H1 (cell line): Measurements from ENCODE around the gene TOP2B. TPM values are rescaled to one million over a fixed set of nuclear protein-coding genes. Genes with fewer than 3 reads are reported as not detected.

ENCODE experiments used
- CTCF ChIA-PET: fragments of 300-600 bp; sonication (Branson Sonifier 250); formaldehyde crosslinking; loops from one replicate; lab custom pipeline; 2021; ENCODE audit not compliant: partially characterized antibody; lab: Charles Lee
- POLR2A ChIA-PET: fragments of 300-600 bp; sonication (Branson Sonifier 250); formaldehyde crosslinking; loops from one replicate; lab custom pipeline; 2021; ENCODE audit warnings: inconsistent platforms; ENCODE audit not compliant: partially characterized antibody; lab: Charles Lee
- DNase-seq, 2 experiments: peaks; one replicate each; pipeline versions ENCODE4 v3.0.0 to v3.0.0-alpha.2; 2010 to 2022; ENCODE audit warnings: low spot score in 2 of 2, low read depth in 1 of 2, mixed read lengths in 1 of 2
- FAIRE-seq: peaks from 2 replicates; lab custom pipeline; 2011; peaks lifted over from hg19 to GRCh38; lab: Jason Lieb, UNC
- H2AFZ ChIP-seq: 2 replicates; pipeline ENCODE4 v1.8.1; 2012; ENCODE audit warnings: low read length, inconsistent platforms
- H2AK5ac ChIP-seq: 2 replicates; pipeline ENCODE4 v1.6.1; 2013; ENCODE audit warnings: low read depth, low read length
- H2BK120ac ChIP-seq: replicated peaks from 2 replicates; pipeline ENCODE3; 2013; ENCODE audit warnings: low read depth, low read length, inconsistent platforms
- H2BK12ac ChIP-seq: 2 replicates; pipeline ENCODE4 v1.6.1; 2013; ENCODE audit warnings: low read depth, low read length
- H2BK15ac ChIP-seq: 2 replicates; pipeline ENCODE4 v1.6.1; 2013; ENCODE audit warnings: low read length
- H2BK20ac ChIP-seq: 2 replicates; pipeline ENCODE4 v1.6.1; 2013; ENCODE audit warnings: low read length
- H2BK5ac ChIP-seq: 2 replicates; pipeline ENCODE4 v1.6.1; 2013; ENCODE audit warnings: low read depth, low read length
- H3K14ac ChIP-seq: 2 replicates; pipeline ENCODE4 v1.6.1; 2013; ENCODE audit warnings: inconsistent platforms; ENCODE audit not compliant: insufficient read length
- H3K18ac ChIP-seq: 2 replicates; pipeline ENCODE4 v1.6.1; 2013; ENCODE audit warnings: low read length; ENCODE audit errors: extremely low read depth
- H3K23ac ChIP-seq: 2 replicates; pipeline ENCODE4 v1.6.1; 2013; ENCODE audit warnings: inconsistent platforms; ENCODE audit not compliant: insufficient read length
- H3K23me2 ChIP-seq: 2 replicates; pipeline ENCODE4 v1.6.1; 2013; ENCODE audit warnings: low read depth, low read length
- H3K27ac ChIP-seq: 2 replicates; pipeline ENCODE4 v1.6.1; 2011; ENCODE audit warnings: low read depth, low read length, inconsistent platforms
- H3K27me3 ChIP-seq, 4 experiments: replicated peaks in 1 of 4; 1 replicate in 1 of 4; 2 replicates in 3 of 4; pipeline versions ENCODE4 v1.6.1 to v1.8.1; 2011 to 2013; ENCODE audit warnings: low read length in 3 of 4, mild to moderate bottlenecking in 3 of 4, inconsistent platforms in 2 of 4, mixed read lengths in 2 of 4, moderate library complexity in 1 of 4; ENCODE audit not compliant: control insufficient read depth in 3 of 4, insufficient read depth in 3 of 4; ENCODE audit errors: extremely low read depth in 1 of 4
- H3K36me3 ChIP-seq, 4 experiments: 2 replicates each; pipeline versions ENCODE4 v1.6.1 to v1.8.1; 2011 to 2013; ENCODE audit warnings: mild to moderate bottlenecking in 4 of 4, low read length in 3 of 4, moderate library complexity in 2 of 4, control low read depth in 1 of 4, inconsistent platforms in 1 of 4; ENCODE audit not compliant: insufficient read depth in 4 of 4, control insufficient read depth in 2 of 4
- H3K4ac ChIP-seq: replicated peaks from 2 replicates; pipeline ENCODE3; 2013; ENCODE audit warnings: low read length, low read depth, mixed read lengths, inconsistent platforms; ENCODE audit not compliant: insufficient read length
- H3K4me1 ChIP-seq, 4 experiments: replicated peaks in 1 of 4; 1 replicate in 1 of 4; 2 replicates in 3 of 4; pipeline versions ENCODE4 v1.6.1 to v1.8.1; 2011 to 2013; ENCODE audit warnings: low read length in 3 of 4, inconsistent platforms in 2 of 4, mixed read lengths in 1 of 4; ENCODE audit not compliant: insufficient read depth in 4 of 4, control insufficient read depth in 3 of 4
- H3K4me2 ChIP-seq, 2 experiments: 2 replicates each; pipeline versions ENCODE4 v1.6.1 to v1.8.1; 2011 to 2013; ENCODE audit warnings: low read depth in 2 of 2, low read length in 2 of 2, control low read depth in 1 of 2, inconsistent platforms in 1 of 2, mild to moderate bottlenecking in 1 of 2; ENCODE audit not compliant: insufficient read depth in 1 of 2
- H3K4me3 ChIP-seq, 4 experiments: fragments of 200-600, 300-600 bp in 1 of 4; sonication (generic), shearing (Covaris generic), sonication (Bioruptor Twin) in 1 of 4; 2 replicates each; pipeline versions ENCODE4 v1.5.1 to v1.8.1; 2011 to 2016; ENCODE audit warnings: low read length in 4 of 4, low read depth in 3 of 4, control low read depth in 2 of 4, inconsistent platforms in 2 of 4, mild to moderate bottlenecking in 2 of 4, mixed read lengths in 1 of 4, moderate library complexity in 1 of 4; ENCODE audit not compliant: insufficient read depth in 2 of 4; ENCODE audit errors: extremely low read depth in 1 of 4
- H3K56ac ChIP-seq: replicated peaks from 2 replicates; pipeline ENCODE3; 2013; ENCODE audit warnings: low read depth, mild to moderate bottlenecking, mixed read lengths, low read length, inconsistent platforms; ENCODE audit not compliant: insufficient read length
- H3K79me1 ChIP-seq: 2 replicates; pipeline ENCODE4 v1.6.1; 2013; ENCODE audit warnings: low read depth, low read length, control low read depth
- H3K79me2 ChIP-seq, 2 experiments: 2 replicates each; pipeline versions ENCODE4 v1.6.1 to v1.8.1; 2012 to 2013; ENCODE audit warnings: low read length in 2 of 2, mild to moderate bottlenecking in 2 of 2, inconsistent platforms in 1 of 2; ENCODE audit not compliant: insufficient read depth in 2 of 2, control insufficient read depth in 1 of 2
- H3K9ac ChIP-seq, 4 experiments: replicated peaks in 1 of 4; 1 replicate in 1 of 4; 2 replicates in 3 of 4; pipeline versions ENCODE4 v1.6.1 to v1.8.1; 2011 to 2013; ENCODE audit warnings: low read depth in 3 of 4, low read length in 3 of 4, control low read depth in 2 of 4, mild to moderate bottlenecking in 2 of 4, moderate library complexity in 2 of 4, inconsistent platforms in 1 of 4; ENCODE audit errors: extremely low read depth in 1 of 4
- H3K9me3 ChIP-seq, 2 experiments: 2 replicates each; pipeline versions ENCODE4 v1.6.1 to v1.8.1; 2012 to 2013; ENCODE audit warnings: mild to moderate bottlenecking in 2 of 2, moderate library complexity in 2 of 2, control low read depth in 1 of 2, inconsistent platforms in 1 of 2, low read depth in 1 of 2, low read length in 1 of 2, mixed read lengths in 1 of 2; ENCODE audit not compliant: insufficient read depth in 2 of 2
- H4K20me1 ChIP-seq, 2 experiments: replicated peaks in 1 of 2; 2 replicates each; pipeline versions ENCODE3 to v1.8.1; 2011 to 2013; ENCODE audit warnings: inconsistent platforms in 2 of 2, low read length in 2 of 2, mild to moderate bottlenecking in 1 of 2; ENCODE audit not compliant: insufficient read depth in 2 of 2, control insufficient read depth in 1 of 2
- H4K5ac ChIP-seq: 2 replicates; pipeline ENCODE4 v1.6.1; 2013; ENCODE audit warnings: low read length, low read depth, mixed read lengths, inconsistent platforms; ENCODE audit not compliant: insufficient read length
- H4K8ac ChIP-seq: 2 replicates; pipeline ENCODE4 v1.8.0; 2013; ENCODE audit warnings: mild to moderate bottlenecking, moderate library complexity, low read length, inconsistent platforms; ENCODE audit not compliant: insufficient read depth; ENCODE audit errors: extremely low read depth
- H4K91ac ChIP-seq: replicated peaks from 2 replicates; pipeline ENCODE3; 2013; ENCODE audit warnings: low read length, mixed read lengths, inconsistent platforms; ENCODE audit not compliant: insufficient read length
- POLR2A ChIP-seq, 2 experiments: IDR thresholded peaks; 1 replicate in 1 of 2; 2 replicates in 1 of 2; pipeline ENCODE4 v1.6.1; 2011; ENCODE audit warnings: low read depth in 2 of 2, low read length in 2 of 2, mild to moderate bottlenecking in 2 of 2; ENCODE audit errors: control extremely low read depth in 1 of 2
- TBP ChIP-seq: IDR thresholded peaks from 2 replicates; pipeline ENCODE4 v1.6.1; 2011; ENCODE audit warnings: low read depth, low read length, improper control_type of control experiment
- WGBS, 2 experiments: shearing (Covaris generic) in 1 of 2; methylation state at CpG; one replicate each; pipeline versions ENCODE4 v1.1.6 to v1.1.7; 2013 to 2015; ENCODE audit warnings: low lambda C conversion rate in 2 of 2, mixed read lengths in 2 of 2, inconsistent platforms in 1 of 2, low coverage in 1 of 2, missing lambda C conversion rate in 1 of 2; ENCODE audit not compliant: insufficient replicate concordance in 2 of 2, insufficient coverage in 1 of 2, insufficient read length in 1 of 2; ENCODE audit errors: extremely low coverage in 1 of 2, missing lambda C conversion rate in 1 of 2; 5-methylcytosine and 5-hydroxymethylcytosine counted together
- polyA plus RNA-seq, 7 experiments: library from polyadenylated mRNA; depleted of rRNA in 3 of 7; stranded (reverse) in 5 of 7; unstranded in 2 of 7; fragments of >200 nt in 5 of 7; fragments of 200-250 nt in 2 of 7; gene quantifications; 1 replicate in 5 of 7; 2 replicates in 1 of 7; 4 replicates in 1 of 7; pipeline versions ENCODE4 v1.2.1 to v1.2.3, GENCODE V29; 2011 to 2013; ENCODE audit warnings: missing spikeins in 2 of 7, mixed read lengths in 2 of 7
- total RNA-seq: library from RNA; stranded (reverse); fragmentation: NEBNext Ultra II Directional; extraction: Animal tissue kit (Norgen Biotek cat#: 25700); gene quantifications from 2 replicates; pipeline ENCODE4 v1.2.1, GENCODE V29; 2021

TOP2B gene
- total and polyA plus RNA-seq, 2 of the 8 experiments (the other 6 are each of a cell fraction or from before 2014, with no cell fraction given): 34.9 to 206 TPM

DNA sequence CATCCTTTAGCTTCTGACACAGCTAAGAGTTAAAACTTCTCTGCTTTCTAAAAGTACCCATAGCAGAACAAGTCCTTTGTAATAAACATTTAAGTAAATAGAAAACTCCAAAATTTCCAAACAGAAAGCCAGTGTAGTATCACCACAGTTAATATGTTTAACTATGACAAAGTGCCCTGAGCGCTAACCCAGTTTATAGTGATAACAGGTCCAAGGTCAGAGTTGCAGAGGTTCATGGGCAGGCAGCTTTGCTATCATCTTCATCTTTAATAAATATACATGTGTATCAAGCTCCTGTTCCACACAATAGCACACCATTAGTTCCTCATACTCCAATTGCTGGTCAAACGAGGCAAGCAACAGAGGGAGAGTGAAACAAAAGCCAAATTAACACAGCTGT is 12.4 kb upstream of the TOP2B start:
- H3K4me1 ChIP-seq: no peaks in the 10 kb centered on the region; a peak in 1 of 7 replicates
- TF ChIP-seq TBP (no peak), POLR2A (IDR thresholded peaks at IDR 0.05; ENCODE audit: control extremely low read depth in 1 of 2, low read depth in 2 of 2, low read length in 2 of 2) (no peak)

More for the DNA sequence above, 12.4 kb upstream of the TOP2B start:
- Histone ChIP-seq H3K27me3 (no peaks in the 10 kb centered on the region), H2BK20ac (no peak overlapping the region), H2BK15ac (no peak overlapping the region), H3K79me2 (no peaks in the 10 kb centered on the region), H3K56ac (no peak overlapping the region), H4K8ac (no peak overlapping the region), H3K4ac (no peak overlapping the region), H3K9me3 (no peaks in the 10 kb centered on the region), H2BK120ac (no peak overlapping the region), H3K36me3 (no peaks in the 10 kb centered on the region), H2BK5ac (no peak overlapping the region), H2BK12ac (no peak overlapping the region), H3K27ac (no peak overlapping the region), H3K18ac (no peak overlapping the region), H3K23me2 (no peaks in the 10 kb centered on the region), H3K79me1 (no peaks in the 10 kb centered on the region), H3K4me3 (no peak overlapping the region), H3K9ac (no peak overlapping the region), H3K4me2 (no peak overlapping the region), H3K14ac (no peak overlapping the region), H3K23ac (no peak overlapping the region), H2AFZ (no peak overlapping the region), H4K5ac (no peak overlapping the region), H4K20me1 (no peaks in the 10 kb centered on the region), H4K91ac (no peak overlapping the region), H2AK5ac (no peak overlapping the region)
- no peak for FAIRE-seq
- POLR2A ChIA-PET: interaction anchor here (1.6 kb wide), 1 partner anchor 11 kb away, joined by 5 read pairs; no protein-coding TSS in a partner anchor
- no peak for DNase-seq
- 91% methylated on average over 2 of the region's 2 CpGs; no CpG with 5 or more reads in 1 of the 2 experiments for WGBS, 2 experiments
- CTCF ChIA-PET: interaction anchor here (0.6 kb wide), 1 partner anchor 1305 kb away, joined by 3 read pairs; no protein-coding TSS in a partner anchor
